Skeletal muscle tissue (tissue), 4 donors: ENCODE results near the gene FSTL4. TPM values are rescaled to one million over a fixed set of nuclear protein-coding genes. Genes with fewer than 3 reads are reported as not detected.

Experiments used
- H3K27ac ChIP-seq: one replicate; pipeline ENCODE4 v1.7.0; 2013; ENCODE audit warnings: mild to moderate bottlenecking, low read depth, low read length, inconsistent platforms
- H3K27me3 ChIP-seq, 3 donors: one replicate each; pipeline ENCODE4 v1.7.0; 2013; ENCODE audit warnings: low read length in 3 of 3; ENCODE audit not compliant: control insufficient read depth in 3 of 3, insufficient read depth in 3 of 3
- H3K36me3 ChIP-seq, 3 donors: one replicate each; pipeline ENCODE4 v1.7.0; 2013; ENCODE audit warnings: low read length in 3 of 3; ENCODE audit not compliant: control insufficient read depth in 3 of 3, insufficient read depth in 3 of 3
- H3K4me1 ChIP-seq, 3 donors: one replicate each; pipeline ENCODE4 v1.7.0; 2013; ENCODE audit warnings: low read length in 3 of 3, mild to moderate bottlenecking in 3 of 3; ENCODE audit not compliant: control insufficient read depth in 3 of 3, insufficient read depth in 3 of 3
- H3K4me3 ChIP-seq, 3 donors: one replicate each; pipeline ENCODE4 v1.7.0; 2013; ENCODE audit warnings: low read length in 3 of 3
- H3K9ac ChIP-seq, 3 donors: one replicate each; pipeline ENCODE4 v1.7.0; 2013; ENCODE audit warnings: low read length in 3 of 3, mild to moderate bottlenecking in 3 of 3, moderate library complexity in 2 of 3, low read depth in 1 of 3
- H3K9me3 ChIP-seq, 3 donors: one replicate each; pipeline ENCODE4 v1.7.0; 2013; ENCODE audit warnings: low read length in 3 of 3; ENCODE audit not compliant: control insufficient read depth in 3 of 3
- total RNA-seq: library from RNA; depleted of rRNA; stranded (reverse); fragments of >200 nt; gene quantifications from one replicate; pipeline ENCODE4 v1.2.3, GENCODE V29; 2014
- donor health status: Osteomylitis.

Gene FSTL4
- total RNA-seq, 1 donor from 2014 or later = 1.0 TPM

DNA sequence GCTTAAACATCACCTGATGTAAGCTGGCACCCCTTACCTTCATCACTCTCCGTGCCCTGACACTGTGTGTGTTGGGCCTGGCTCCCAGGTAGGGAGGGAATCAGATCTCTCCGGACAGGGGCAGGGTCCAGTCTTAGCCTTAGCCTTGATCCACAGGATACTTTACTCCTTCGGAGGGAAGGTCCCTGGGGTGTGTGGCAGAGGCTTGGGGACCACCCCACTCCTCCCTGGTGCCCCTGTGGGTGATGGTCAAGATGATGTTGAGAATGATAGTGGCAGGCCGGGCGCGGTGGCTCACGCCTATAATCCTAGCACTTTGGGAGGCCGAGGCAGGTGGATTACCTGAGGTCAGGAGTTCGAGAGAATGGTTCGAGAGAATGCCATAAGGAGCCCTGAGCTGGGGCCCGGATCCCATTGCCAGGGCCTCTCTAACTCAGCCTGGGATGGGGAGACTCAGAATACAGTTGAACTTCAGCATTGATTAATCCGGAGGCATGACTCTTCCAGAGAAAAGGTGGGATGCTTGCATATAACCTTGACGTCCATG, 291.0 kb downstream of the FSTL4 start:
- Histone ChIP-seq H3K27ac (no peak overlapping the region), H3K4me1 (peaks cover 6 to 15% (median 6%) of the 10 kb centered on the region in 3 donors), H3K36me3 (no peaks in the 10 kb centered on the region), H3K27me3 (no peaks in the 10 kb centered on the region), H3K9me3 (no peaks in the 10 kb centered on the region), H3K4me3 (no peak overlapping the region), H3K9ac (no peak overlapping the region)

- Histone ChIP-seq H3K4me1 (peaks cover 6 to 15% (median 6%) of the 10 kb centered on the region in 3 donors), H3K36me3 (no peaks in the 10 kb centered on the region), H3K9ac (no peak overlapping the region), H3K27me3 (no peaks in the 10 kb centered on the region), H3K4me3 (no peak overlapping the region), H3K9me3 (no peaks in the 10 kb centered on the region), H3K27ac (no peak overlapping the region)
Observed at GRCh38 chr5:133319905-133320520, 292.3 kb downstream of the FSTL4 start.

DNA sequence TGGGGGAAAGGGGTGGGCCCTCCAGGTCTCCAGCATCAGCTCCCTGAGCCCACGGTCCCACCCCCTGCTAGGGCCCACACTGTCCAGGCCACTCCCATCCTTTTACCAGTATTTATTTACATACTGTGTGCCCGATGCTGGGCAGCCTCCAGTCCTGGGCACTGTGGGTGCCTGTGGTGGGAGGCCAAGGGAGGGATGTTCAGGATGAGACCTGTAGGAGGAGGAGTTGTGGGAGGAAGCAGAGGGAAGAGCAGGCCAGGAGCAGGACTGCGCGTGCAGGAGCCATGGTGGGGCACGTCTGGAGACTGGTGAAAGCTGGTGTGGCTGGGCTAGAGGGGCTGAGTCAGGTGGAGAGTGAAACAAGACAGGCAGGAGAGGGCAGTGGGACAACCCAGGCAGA, 293.1 kb downstream of the FSTL4 start:
- Histone ChIP-seq H3K36me3 (no peaks in the 10 kb centered on the region), H3K4me3 (no peak overlapping the region), H3K9me3 (no peaks in the 10 kb centered on the region), H3K9ac (no peak overlapping the region), H3K4me1 (peaks cover 6 to 15% (median 6%) of the 10 kb centered on the region in 3 donors), H3K27me3 (no peaks in the 10 kb centered on the region), H3K27ac (no peak overlapping the region)

GRCh38 chr5:133317558-133317957, 294.8 kb downstream of the FSTL4 start:
- no peak overlapping the region for H3K4me3 ChIP-seq
- H3K27ac ChIP-seq = no peak overlapping the region
- no peaks in the 10 kb centered on the region for H3K27me3 ChIP-seq
- H3K36me3 ChIP-seq = no peaks in the 10 kb centered on the region
- no peaks in the 10 kb centered on the region for H3K9me3 ChIP-seq
- peaks cover 0 to 4% (median 0%) of the 10 kb centered on the region in 3 donors for H3K4me1 ChIP-seq
- H3K9ac ChIP-seq = no peak overlapping the region

DNA sequence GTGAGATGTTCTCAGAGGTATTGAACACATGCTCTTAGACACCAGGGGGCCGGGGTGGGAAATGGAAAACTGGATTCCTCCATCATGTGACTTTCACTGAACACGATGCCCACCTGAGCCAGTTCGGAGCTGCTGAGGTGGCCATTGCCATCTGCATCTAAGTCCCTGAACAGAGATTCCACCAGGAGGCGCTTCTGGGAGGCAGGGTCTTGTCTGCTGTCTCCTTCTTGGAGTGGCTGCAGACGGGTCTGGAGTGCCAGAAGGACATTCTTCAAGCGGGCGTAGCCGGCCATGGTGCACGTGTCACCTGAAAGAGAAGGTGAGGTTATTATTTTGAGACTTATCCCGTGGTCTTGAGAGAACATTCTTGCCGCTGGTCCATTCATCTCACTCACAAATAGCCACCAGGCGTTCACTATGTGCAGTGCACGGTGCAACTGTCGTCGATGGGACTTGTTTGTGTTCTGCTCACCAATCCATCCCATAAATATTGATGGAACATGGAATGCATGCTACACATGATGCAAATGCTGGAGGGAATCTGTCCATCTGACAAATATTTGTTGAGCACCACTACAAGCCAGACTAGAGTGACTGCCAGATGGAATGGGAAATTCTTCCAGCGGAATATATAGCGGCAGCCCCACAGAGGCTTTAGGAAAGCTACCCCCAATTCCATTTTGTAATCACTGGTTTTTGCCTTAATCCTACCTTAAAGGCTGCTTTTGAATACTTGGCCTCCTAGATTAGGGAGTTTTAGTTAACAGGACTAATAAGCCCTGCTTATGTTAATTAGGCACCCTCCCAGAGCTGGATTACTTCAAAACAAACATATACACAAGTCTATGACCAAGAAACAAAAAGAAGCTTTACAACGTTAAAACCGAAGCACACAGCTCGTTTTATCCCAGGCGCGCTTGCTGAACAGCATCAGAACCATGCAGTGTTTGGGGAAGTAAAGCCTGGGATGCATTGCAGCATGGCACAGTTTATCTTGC, 295.7 kb downstream of the FSTL4 start:
- Histone ChIP-seq H3K9ac (no peak overlapping the region), H3K4me3 (no peak overlapping the region), H3K4me1 (peaks cover 0 to under 1% (median 0%) of the 10 kb centered on the region in 3 donors), H3K27me3 (no peaks in the 10 kb centered on the region), H3K36me3 (no peaks in the 10 kb centered on the region), H3K9me3 (no peaks in the 10 kb centered on the region), H3K27ac (no peak overlapping the region)

GRCh38 chr5:133314086-133314485, 298.3 kb downstream of the FSTL4 start:
- no peak overlapping the region for H3K27ac ChIP-seq
- no peaks in the 10 kb centered on the region for H3K36me3 ChIP-seq
- no peak overlapping the region for H3K9ac ChIP-seq
- no peak overlapping the region for H3K4me3 ChIP-seq
- no peaks in the 10 kb centered on the region for H3K4me1 ChIP-seq
- H3K27me3 ChIP-seq = no peaks in the 10 kb centered on the region
- no peaks in the 10 kb centered on the region for H3K9me3 ChIP-seq

GRCh38 chr5:133311176-133311575, 301.2 kb downstream of the FSTL4 start:
- H3K27ac ChIP-seq = no peak overlapping the region
- H3K27me3 ChIP-seq = no peaks in the 10 kb centered on the region
- no peak overlapping the region for H3K4me3 ChIP-seq
- H3K4me1 ChIP-seq = no peaks in the 10 kb centered on the region
- H3K9ac ChIP-seq = no peak overlapping the region
- H3K36me3 ChIP-seq = no peaks in the 10 kb centered on the region
- no peaks in the 10 kb centered on the region for H3K9me3 ChIP-seq

DNA sequence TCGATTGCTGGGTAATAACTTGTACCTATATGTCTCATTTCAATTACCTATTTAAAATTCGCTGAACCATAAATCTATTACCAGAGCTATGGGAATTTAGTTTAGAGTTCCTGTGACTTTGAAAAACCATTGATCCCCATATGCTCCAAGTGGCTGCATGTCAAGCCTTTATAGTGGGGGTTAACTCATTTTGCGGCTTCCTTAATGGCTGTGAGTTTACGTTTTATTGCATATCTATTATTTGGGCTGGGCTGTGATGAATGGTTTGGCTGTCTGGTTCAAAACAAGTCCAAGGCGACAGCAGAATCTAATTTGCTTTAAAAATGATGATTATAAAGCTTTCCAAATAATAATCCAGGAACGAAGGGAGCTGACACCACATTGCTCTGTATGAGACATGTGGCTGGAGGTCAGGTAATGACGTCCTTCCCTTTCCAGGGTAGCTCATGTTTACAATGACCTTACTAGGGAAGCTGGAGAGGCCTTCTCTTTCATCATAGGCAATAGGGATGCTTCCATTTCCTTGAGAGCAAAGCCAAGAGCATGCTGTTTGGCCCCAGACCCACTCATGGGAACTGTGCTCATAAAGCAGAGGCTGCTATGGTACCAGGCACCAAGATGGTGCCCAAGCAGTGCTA, 302.2 kb downstream of the FSTL4 start:
- peaks cover 0 to 4% (median 0%) of the 10 kb centered on the region in 3 donors for H3K27me3 ChIP-seq
- no peaks in the 10 kb centered on the region for H3K9me3 ChIP-seq
- H3K9ac ChIP-seq = no peak overlapping the region
- no peaks in the 10 kb centered on the region for H3K4me1 ChIP-seq
- no peaks in the 10 kb centered on the region for H3K36me3 ChIP-seq
- H3K27ac ChIP-seq = no peak overlapping the region
- H3K4me3 ChIP-seq = no peak overlapping the region

DNA sequence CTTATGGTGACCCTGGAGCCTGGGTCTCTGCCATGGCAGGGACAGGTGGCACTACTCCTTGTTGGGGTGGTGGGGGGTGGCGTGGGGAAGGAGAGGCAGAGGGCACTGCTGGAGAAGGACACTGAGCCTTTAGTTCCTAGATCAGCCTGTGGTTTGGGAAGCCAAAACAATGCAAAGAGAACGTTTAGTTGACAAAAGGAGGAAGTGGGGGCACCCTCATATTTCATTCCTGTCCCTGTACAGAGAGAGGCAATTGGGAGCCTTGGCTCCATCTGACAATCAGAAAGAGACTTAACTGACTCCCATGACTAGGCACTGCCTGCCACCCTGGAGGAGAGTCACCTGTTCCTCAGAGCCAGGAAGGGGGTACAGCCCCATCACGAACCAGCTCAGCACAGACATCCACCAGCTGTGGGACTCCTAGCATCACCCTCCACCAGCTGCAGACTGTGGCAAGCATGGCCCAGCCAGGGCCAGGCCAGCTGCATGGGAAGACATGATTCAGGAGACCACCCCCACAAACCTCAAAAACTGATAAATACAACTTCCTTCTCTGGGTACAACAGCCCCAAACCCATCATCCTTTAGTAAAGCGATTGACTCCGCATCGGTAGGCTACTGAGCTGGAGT, 303.1 kb downstream of the FSTL4 start:
- Histone ChIP-seq H3K9me3 (no peaks in the 10 kb centered on the region), H3K9ac (no peak overlapping the region), H3K4me3 (no peak overlapping the region), H3K36me3 (no peaks in the 10 kb centered on the region), H3K27ac (no peak overlapping the region), H3K27me3 (peaks cover 0 to 4% (median 0%) of the 10 kb centered on the region in 3 donors), H3K4me1 (no peaks in the 10 kb centered on the region)
